DOHH2 (cell line): ENCODE measurements around the gene HNRNPA1.

Experiments used
- EZH2phosphoT487 ChIP-seq: fragments of 200-600 bp; sonication (generic); IDR thresholded peaks from 2 replicates; pipeline ENCODE4 v1.6.1; 2017; ENCODE audit warnings: borderline replicate concordance, mild to moderate bottlenecking, antibody characterized with exemption, low read length, moderate library complexity, mixed read lengths
- TF ChIP-seq, protein P1 (sequence below): fragments of 200-600 bp; sonication (generic); IDR thresholded peaks from one replicate; pipeline ENCODE4 v1.5.1; 2014; ENCODE audit warnings: antibody characterized with exemption, mild to moderate bottlenecking, low read depth, low read length; ENCODE audit not compliant: poor library complexity, severe bottlenecking

DNA sequence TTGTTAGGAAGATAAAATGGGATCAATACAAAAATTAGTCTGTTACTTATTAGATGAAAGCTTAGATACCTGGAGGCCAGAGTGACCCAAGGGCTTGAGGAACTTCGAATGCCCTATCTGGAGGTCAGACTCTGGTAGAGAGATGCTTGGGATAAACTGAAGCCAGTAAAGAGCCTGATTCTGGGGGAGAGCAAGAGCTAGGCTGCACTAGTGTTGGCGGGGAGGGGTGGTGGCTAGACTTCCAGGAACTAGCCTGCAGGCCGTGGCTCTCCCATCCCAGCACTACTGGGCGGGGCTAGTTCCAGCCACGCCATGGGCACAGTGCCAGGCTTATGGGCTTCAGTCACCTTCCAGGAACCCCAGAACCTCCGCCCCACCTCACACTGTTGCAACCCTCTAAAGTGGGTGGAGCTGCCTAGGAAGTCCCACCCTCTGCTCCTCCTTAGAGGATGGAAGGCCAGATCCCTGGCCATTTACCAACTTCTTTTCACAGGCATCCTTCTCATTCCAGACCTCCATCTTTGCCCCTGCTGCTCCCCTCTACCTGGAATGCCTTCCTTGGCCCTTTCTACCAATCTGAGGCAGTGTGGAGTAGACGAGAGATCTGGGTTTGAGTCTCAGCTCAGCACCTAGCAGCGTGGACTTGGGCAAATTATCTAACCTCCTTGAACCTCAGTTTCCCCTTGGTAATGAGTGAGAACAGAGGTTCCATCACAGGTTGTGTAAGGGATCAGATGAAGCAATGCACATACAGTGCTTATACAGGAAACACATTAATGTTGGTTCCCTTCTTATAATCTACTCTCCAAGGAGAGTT lies 26.6 kb downstream of the HNRNPA1 start:
- TF ChIP-seq, protein P1, sequence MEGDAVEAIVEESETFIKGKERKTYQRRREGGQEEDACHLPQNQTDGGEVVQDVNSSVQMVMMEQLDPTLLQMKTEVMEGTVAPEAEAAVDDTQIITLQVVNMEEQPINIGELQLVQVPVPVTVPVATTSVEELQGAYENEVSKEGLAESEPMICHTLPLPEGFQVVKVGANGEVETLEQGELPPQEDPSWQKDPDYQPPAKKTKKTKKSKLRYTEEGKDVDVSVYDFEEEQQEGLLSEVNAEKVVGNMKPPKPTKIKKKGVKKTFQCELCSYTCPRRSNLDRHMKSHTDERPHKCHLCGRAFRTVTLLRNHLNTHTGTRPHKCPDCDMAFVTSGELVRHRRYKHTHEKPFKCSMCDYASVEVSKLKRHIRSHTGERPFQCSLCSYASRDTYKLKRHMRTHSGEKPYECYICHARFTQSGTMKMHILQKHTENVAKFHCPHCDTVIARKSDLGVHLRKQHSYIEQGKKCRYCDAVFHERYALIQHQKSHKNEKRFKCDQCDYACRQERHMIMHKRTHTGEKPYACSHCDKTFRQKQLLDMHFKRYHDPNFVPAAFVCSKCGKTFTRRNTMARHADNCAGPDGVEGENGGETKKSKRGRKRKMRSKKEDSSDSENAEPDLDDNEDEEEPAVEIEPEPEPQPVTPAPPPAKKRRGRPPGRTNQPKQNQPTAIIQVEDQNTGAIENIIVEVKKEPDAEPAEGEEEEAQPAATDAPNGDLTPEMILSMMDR: no peak
- TF ChIP-seq EZH2phosphoT487: no peak
